Measurements from ENCODE around the gene CRIP1.

CRIP1 gene

DNA sequence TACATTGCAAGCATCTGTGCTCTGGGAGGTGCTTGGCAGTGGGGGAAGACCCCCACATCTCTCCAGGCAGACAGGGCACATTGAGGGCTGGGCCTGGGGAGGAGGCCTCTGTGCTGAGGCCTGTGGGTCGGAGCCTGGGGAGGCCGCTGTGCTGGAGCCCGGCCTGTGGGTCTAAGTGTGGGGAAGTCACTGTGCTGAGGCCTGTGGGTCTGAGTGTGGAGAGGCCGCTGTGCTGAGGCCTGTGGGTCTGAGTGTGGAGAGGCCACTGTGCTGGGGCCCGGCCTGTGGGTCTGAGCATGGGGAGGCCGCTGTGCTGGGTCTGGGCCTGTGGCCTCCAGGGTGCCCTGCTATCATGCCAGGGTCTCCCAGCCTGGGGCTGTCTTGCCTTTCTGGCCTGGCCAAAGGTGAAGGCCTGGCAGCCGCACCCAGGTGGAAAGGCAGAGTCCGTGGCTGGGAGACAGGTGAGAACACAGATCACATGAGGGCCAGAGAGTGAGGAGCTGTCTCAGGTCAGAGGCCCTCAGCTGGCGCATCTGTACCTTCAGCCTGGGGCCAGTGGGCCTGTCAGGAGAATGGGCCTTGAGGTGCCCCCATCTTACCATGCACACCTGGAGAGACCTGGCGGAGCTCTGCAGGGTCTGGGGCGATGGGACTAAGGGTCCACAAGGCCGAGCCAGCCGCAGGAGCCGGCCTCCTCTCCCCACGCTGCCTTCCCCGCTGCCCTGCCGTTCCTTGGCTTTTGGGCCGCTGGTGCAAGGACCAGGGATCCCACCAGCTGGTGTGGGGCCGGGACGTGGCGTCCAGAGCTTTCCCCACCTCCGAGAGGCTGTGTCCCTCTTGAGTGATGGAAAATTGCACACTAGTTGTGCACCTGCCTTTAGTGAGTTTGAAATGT lies 30.7 kb upstream of the CRIP1 start:
- H3K36me3 ChIP-seq (replicated peaks) = peaks cover 48% of the 10 kb centered on the region
- TF ChIP-seq, protein P1, sequence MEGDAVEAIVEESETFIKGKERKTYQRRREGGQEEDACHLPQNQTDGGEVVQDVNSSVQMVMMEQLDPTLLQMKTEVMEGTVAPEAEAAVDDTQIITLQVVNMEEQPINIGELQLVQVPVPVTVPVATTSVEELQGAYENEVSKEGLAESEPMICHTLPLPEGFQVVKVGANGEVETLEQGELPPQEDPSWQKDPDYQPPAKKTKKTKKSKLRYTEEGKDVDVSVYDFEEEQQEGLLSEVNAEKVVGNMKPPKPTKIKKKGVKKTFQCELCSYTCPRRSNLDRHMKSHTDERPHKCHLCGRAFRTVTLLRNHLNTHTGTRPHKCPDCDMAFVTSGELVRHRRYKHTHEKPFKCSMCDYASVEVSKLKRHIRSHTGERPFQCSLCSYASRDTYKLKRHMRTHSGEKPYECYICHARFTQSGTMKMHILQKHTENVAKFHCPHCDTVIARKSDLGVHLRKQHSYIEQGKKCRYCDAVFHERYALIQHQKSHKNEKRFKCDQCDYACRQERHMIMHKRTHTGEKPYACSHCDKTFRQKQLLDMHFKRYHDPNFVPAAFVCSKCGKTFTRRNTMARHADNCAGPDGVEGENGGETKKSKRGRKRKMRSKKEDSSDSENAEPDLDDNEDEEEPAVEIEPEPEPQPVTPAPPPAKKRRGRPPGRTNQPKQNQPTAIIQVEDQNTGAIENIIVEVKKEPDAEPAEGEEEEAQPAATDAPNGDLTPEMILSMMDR (IDR thresholded peaks at IDR 0.05; ENCODE audit: low read depth, low read length, missing control alignments) = no peak
- in situ Hi-C loops (cut with HindIII; ENCODE audit: low pct_ligation_motif_present, low sequenced_read_pairs) = no loop called here
- no peaks in the 10 kb centered on the region for H3K27me3 ChIP-seq (replicated peaks)
- DNase-seq = no peak
- no peak overlapping the region for H3K27ac ChIP-seq
- no peak overlapping the region for H3K4me3 ChIP-seq (ENCODE audit: low read depth, low read length)

DNA sequence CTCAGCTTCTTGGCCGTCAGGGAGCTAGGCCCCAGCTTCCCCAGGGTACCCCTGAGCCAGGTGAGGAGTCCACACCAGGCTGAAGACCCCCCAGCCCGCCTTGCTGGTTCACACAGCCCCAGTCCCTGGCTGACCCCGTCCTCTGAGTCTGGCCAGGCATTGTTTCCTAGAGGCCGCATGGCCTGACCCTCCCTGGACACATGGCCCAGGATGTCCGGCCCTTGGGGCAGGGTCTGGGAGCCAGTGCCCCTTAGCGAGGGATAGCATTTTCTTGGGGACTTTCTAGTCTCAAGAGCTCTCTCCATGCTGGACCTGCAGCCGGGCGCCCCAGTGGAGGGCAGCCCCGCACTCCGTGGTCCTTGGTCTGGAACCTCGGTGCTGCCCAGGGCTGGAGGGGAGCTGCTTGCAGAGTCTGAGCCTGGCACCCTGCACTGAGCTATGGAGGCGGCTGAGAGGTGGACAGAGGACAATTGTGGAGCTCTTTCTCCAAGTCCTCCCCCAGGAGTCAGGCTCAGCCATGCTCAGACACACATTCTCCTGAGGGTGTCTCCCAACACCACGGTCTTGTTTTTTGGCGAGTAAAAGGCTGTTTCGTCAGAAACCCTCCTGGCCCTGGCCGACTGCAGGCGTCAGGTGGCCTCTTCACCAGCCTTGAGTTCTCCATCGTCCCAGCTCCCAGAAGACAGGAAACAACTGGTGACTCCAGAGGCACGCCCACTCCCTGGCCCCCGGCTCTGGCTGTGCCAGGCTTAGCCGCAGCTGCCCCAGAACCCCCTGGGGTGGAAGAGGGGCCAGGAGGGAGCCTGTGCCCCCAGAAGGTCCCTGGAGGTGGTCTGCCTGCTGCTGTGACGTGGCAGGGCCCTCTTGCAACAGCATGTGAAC lies 29.7 kb upstream of the CRIP1 start:
- H3K36me3 ChIP-seq (replicated peaks) = peaks cover 54% of the 10 kb centered on the region
- H3K27ac ChIP-seq = no peak overlapping the region
- no peak overlapping the region for H3K4me3 ChIP-seq (ENCODE audit: low read depth, low read length)
- DNase-seq = no peak
- TF ChIP-seq, protein P1 (IDR thresholded peaks at IDR 0.05; ENCODE audit: low read depth, low read length, missing control alignments) = no peak
- H3K27me3 ChIP-seq (replicated peaks) = no peaks in the 10 kb centered on the region
- in situ Hi-C loops (cut with HindIII; ENCODE audit: low pct_ligation_motif_present, low sequenced_read_pairs) = no loop called here

DNA sequence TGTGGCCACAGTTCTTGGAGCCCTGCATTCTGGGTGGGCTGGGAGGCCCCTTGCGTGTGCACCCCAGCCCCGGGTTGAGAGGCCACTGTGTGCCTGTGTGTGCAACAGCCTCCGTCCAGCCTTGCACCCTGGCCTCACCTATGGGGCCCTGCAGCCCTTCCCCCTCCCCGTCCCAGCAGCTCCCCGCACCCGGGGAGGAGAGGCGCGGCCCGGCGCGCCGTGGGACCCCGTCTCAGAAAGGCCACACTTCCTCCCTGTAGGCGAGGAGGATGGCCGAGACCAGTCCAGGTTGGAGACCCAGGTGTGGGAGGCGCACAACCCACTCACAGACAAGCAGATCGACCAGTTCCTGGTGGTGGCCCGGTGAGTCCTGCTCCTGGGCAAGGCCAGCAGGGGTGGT lies 28.7 kb upstream of the CRIP1 start:
- Histone ChIP-seq H3K27me3 (replicated peaks) (no peaks in the 10 kb centered on the region), H3K27ac (no peak overlapping the region), H3K4me3 (ENCODE audit: low read depth, low read length) (no peak overlapping the region), H3K36me3 (replicated peaks) (peaks cover 55% of the 10 kb centered on the region)
- in situ Hi-C loops (cut with HindIII; ENCODE audit: low pct_ligation_motif_present, low sequenced_read_pairs) = no loop called here
- TF ChIP-seq, protein P1 (IDR thresholded peaks at IDR 0.05; ENCODE audit: low read depth, low read length, missing control alignments) = no peak
- no peak for DNase-seq

DNA sequence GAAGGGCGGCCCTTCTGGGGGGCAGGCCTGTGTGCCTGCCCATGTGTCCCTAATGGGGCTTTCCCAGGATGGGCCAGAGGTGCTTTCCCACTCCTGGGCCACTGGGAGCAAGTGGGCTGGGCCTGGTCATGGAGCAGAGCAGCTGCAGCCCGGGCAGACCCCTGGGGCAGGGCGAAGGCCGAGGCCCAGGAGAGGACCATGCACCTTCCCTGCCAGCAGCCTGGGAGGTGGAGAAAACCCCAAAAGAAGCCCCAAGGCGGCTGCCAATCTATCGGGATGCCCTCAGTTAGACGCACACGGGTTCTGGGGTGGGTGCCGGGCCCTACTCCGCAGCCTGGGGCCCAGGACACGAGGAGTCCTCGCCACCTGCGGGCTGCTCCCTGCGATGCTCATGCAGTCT lies 28.1 kb upstream of the CRIP1 start:
- in situ Hi-C loops (cut with HindIII; ENCODE audit: low pct_ligation_motif_present, low sequenced_read_pairs) = no loop called here
- DNase-seq = no peak
- Histone ChIP-seq H3K27me3 (replicated peaks) (no peaks in the 10 kb centered on the region), H3K36me3 (replicated peaks) (peaks cover 53% of the 10 kb centered on the region), H3K27ac (no peak overlapping the region), H3K4me3 (ENCODE audit: low read depth, low read length) (no peak overlapping the region)
- TF ChIP-seq, protein P1 (IDR thresholded peaks at IDR 0.05; ENCODE audit: low read depth, low read length, missing control alignments) = no peak

DNA sequence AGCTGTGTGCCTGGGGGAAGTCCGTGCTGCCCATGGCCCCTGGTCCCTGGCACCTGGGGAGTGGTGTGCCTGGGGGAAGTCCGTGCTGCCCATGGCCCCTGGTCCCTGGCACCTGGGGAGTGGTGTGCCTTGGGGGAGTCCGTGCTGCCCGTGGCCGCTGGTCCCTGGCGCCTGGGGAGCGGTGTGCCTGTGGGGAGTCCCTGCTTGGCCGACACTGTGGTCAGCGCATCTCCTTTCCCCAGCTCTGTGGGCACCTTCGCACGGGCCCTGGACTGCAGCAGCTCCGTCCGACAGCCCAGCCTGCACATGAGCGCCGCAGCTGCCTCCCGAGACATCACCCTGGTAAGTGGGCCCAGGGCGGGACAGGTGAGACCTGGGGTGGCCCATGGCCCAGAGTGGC lies 26.6 kb upstream of the CRIP1 start:
- Histone ChIP-seq H3K27me3 (replicated peaks) (no peaks in the 10 kb centered on the region), H3K27ac (no peak overlapping the region), H3K36me3 (replicated peaks) (peaks cover 52% of the 10 kb centered on the region), H3K4me3 (ENCODE audit: low read depth, low read length) (no peak overlapping the region)
- in situ Hi-C loops (cut with HindIII; ENCODE audit: low pct_ligation_motif_present, low sequenced_read_pairs) = no loop called here
- TF ChIP-seq, protein P1 (IDR thresholded peaks at IDR 0.05; ENCODE audit: low read depth, low read length, missing control alignments) = no peak
- no peak for DNase-seq

Data from brain microvascular endothelial cell (primary cell).